Measurements from ENCODE around the gene ARMC3.

GRCh38 chr10:22927166-22927565 lies 687 bp upstream of the ARMC3 start:
- TF ChIP-seq, protein P1, sequence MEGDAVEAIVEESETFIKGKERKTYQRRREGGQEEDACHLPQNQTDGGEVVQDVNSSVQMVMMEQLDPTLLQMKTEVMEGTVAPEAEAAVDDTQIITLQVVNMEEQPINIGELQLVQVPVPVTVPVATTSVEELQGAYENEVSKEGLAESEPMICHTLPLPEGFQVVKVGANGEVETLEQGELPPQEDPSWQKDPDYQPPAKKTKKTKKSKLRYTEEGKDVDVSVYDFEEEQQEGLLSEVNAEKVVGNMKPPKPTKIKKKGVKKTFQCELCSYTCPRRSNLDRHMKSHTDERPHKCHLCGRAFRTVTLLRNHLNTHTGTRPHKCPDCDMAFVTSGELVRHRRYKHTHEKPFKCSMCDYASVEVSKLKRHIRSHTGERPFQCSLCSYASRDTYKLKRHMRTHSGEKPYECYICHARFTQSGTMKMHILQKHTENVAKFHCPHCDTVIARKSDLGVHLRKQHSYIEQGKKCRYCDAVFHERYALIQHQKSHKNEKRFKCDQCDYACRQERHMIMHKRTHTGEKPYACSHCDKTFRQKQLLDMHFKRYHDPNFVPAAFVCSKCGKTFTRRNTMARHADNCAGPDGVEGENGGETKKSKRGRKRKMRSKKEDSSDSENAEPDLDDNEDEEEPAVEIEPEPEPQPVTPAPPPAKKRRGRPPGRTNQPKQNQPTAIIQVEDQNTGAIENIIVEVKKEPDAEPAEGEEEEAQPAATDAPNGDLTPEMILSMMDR (IDR thresholded peaks at IDR 0.05): no peak
- TF ChIP-seq POLR2A (IDR thresholded peaks at IDR 0.05): no peak

Data from heart left ventricle (tissue), 13 donors.